ENCODE data around the gene B2M. TPM values are rescaled to one million over a fixed set of nuclear protein-coding genes. Genes with fewer than 3 reads are reported as not detected.
A peak's percentile ranks its signal among the peaks of the same experiment; 100 is the strongest.

B2M gene
- polyA plus RNA-seq, 1 experiment, result 5,536 TPM

GRCh38 chr15:44705986-44706385 is 5.3 kb upstream of the B2M start:
- TF ChIP-seq, protein P1, sequence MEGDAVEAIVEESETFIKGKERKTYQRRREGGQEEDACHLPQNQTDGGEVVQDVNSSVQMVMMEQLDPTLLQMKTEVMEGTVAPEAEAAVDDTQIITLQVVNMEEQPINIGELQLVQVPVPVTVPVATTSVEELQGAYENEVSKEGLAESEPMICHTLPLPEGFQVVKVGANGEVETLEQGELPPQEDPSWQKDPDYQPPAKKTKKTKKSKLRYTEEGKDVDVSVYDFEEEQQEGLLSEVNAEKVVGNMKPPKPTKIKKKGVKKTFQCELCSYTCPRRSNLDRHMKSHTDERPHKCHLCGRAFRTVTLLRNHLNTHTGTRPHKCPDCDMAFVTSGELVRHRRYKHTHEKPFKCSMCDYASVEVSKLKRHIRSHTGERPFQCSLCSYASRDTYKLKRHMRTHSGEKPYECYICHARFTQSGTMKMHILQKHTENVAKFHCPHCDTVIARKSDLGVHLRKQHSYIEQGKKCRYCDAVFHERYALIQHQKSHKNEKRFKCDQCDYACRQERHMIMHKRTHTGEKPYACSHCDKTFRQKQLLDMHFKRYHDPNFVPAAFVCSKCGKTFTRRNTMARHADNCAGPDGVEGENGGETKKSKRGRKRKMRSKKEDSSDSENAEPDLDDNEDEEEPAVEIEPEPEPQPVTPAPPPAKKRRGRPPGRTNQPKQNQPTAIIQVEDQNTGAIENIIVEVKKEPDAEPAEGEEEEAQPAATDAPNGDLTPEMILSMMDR (IDR thresholded peaks at IDR 0.05; ENCODE audit: low read depth, low read length), result no peak
- ChIA-PET CTCF (interaction anchor here (1.2 kb wide), 1 partner anchor 43 kb away, joined by 4 read pairs; the partner anchor contains the start of gene SPG11), POLR2A (no interaction called here)
- Histone ChIP-seq H3K27me3 (ENCODE audit: control insufficient read depth, insufficient read depth, low read length) (peaks cover 2% of the 10 kb centered on the region), H3K4me3 (ENCODE audit: low read depth, low read length) (no peak overlapping the region), H3K9me3 (ENCODE audit: control insufficient read depth, insufficient read depth, low read length) (peaks cover 5% of the 10 kb centered on the region), H3K27ac (ENCODE audit: low read depth, low read length) (no peak overlapping the region)
- no peak for DNase-seq (ENCODE audit: low read depth, low spot score)

GRCh38 chr15:44706401-44706800 is 4.9 kb upstream of the B2M start:
- peaks cover 2% of the 10 kb centered on the region for H3K27me3 ChIP-seq (ENCODE audit: control insufficient read depth, insufficient read depth, low read length)
- no peak overlapping the region for H3K4me3 ChIP-seq (ENCODE audit: low read depth, low read length)
- no peak overlapping the region for H3K27ac ChIP-seq (ENCODE audit: low read depth, low read length)
- TF ChIP-seq, protein P1 (IDR thresholded peaks at IDR 0.05; ENCODE audit: low read depth, low read length), result no peak
- ChIA-PET POLR2A (no interaction called here), CTCF (no interaction called here)
- DNase-seq (ENCODE audit: low read depth, low spot score), result no peak
- H3K9me3 ChIP-seq (ENCODE audit: control insufficient read depth, insufficient read depth, low read length), result peaks cover 5% of the 10 kb centered on the region

DNA sequence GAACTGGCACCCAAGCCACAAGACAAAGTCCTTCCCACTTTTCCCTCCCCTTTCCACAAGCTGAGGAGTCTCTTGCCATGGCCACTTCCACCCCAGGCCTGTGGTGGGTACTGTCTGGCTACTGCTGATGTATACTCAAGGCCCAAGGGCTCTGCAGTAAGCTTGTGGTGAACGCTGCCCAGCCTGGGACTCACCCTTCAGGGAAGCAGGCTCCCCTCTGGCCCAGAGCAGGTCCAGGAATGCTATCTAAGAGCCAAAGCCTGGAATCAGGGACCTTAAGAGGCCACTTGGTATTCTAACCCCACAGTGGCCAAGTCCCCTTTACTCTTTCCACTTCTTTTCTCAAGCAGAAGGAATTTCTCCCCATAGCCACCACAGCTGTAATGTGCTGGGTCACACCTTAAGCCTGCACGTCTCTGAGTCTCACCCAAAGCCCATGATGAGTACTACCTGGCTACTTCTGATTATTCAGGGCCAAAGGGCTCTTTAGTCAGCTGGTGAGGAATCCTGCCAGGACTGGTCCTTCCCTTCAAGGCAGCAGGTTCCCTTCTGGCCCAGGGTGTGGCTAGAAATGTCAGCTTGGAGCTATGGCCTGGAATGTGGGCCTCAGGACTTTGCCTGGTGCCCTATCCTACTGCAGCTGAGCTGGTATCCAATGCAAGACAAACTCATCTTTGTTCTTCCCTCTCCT is 4.2 kb upstream of the B2M start:
- Histone ChIP-seq H3K27ac (ENCODE audit: low read depth, low read length) (no peak overlapping the region), H3K9me3 (ENCODE audit: control insufficient read depth, insufficient read depth, low read length) (peaks cover 5% of the 10 kb centered on the region), H3K4me3 (ENCODE audit: low read depth, low read length) (no peak overlapping the region), H3K27me3 (ENCODE audit: control insufficient read depth, insufficient read depth, low read length) (peaks cover 2% of the 10 kb centered on the region)
- ChIA-PET CTCF (no interaction called here), POLR2A (no interaction called here)
- TF ChIP-seq, protein P1 (IDR thresholded peaks at IDR 0.05; ENCODE audit: low read depth, low read length), result no peak
- no peak for DNase-seq (ENCODE audit: low read depth, low spot score)

GRCh38 chr15:44710236-44711095 is 851 bp upstream of the B2M start:
- Histone ChIP-seq H3K27ac (ENCODE audit: low read depth, low read length) (peak overlapping the region; percentile 93), H3K9me3 (ENCODE audit: control insufficient read depth, insufficient read depth, low read length) (no peaks in the 10 kb centered on the region; the same call in 1 of the 2 replicates), H3K27me3 (ENCODE audit: control insufficient read depth, insufficient read depth, low read length) (no peaks in the 10 kb centered on the region), H3K4me3 (ENCODE audit: low read depth, low read length) (peak overlapping the region; percentile 96)
- ChIA-PET CTCF (interaction anchor here (0.6 to 3.6 kb wide), 6 partner anchors 12 to 48 kb away, joined by 3 to 19 read pairs (median 4); partner anchors contain the start of gene SPG11), POLR2A (interaction anchor here (0.6 to 5.0 kb wide), 7 partner anchors 10 to 47 kb away, joined by 3 to 67 read pairs (median 4); partner anchors contain the start of genes SPG11 and TRIM69)
- TF ChIP-seq, protein P1 (IDR thresholded peaks at IDR 0.05; ENCODE audit: low read depth, low read length), result peak; percentile 51
- DNase-seq (ENCODE audit: low read depth, low spot score), result no peak

Data from AG04450 (cell line).